BLaER1 treated with 17β-estradiol and CSF1 and Interleukin-3, amounts not matched to agents 10 nM and 100 nM (cell line): ENCODE measurements around the gene STPG2.
"Not testable (repeated sequence)": the region's sequence is repeated elsewhere in the genome, so short reads cannot be mapped to it uniquely, and the experiment has no call there.

Experiments used
- H3K27ac ChIP-seq, 11 experiments: shearing (Covaris generic); formaldehyde crosslinking; 2 replicates each; pipeline ENCODE4 v1.8.1; 2022
- H3K27me3 ChIP-seq, 11 experiments: shearing (Covaris generic); formaldehyde crosslinking; 2 replicates each; pipeline ENCODE4 v1.8.1; 2022
- H3K36me3 ChIP-seq, 11 experiments: shearing (Covaris generic); formaldehyde crosslinking; 2 replicates each; pipeline ENCODE4 v1.8.1; 2022
- H3K4me1 ChIP-seq, 10 experiments: shearing (Covaris generic); formaldehyde crosslinking; 2 replicates each; pipeline ENCODE4 v1.8.1; 2022
- H3K4me2 ChIP-seq, 11 experiments: shearing (Covaris generic); formaldehyde crosslinking; 2 replicates each; pipeline ENCODE4 v1.8.1; 2022
- H3K4me3 ChIP-seq, 10 experiments: shearing (Covaris generic); formaldehyde crosslinking; 2 replicates each; pipeline ENCODE4 v1.8.1; 2022
- H3K9ac ChIP-seq, 11 experiments: shearing (Covaris generic); formaldehyde crosslinking; 2 replicates each; pipeline ENCODE4 v1.8.1; 2022
- H3K9me3 ChIP-seq, 11 experiments: shearing (Covaris generic); formaldehyde crosslinking; replicated peaks in 1 of 11; 2 replicates each; pipeline ENCODE4 v1.8.1; 2022
- H4K20me1 ChIP-seq, 11 experiments: shearing (Covaris generic); formaldehyde crosslinking; 2 replicates each; pipeline ENCODE4 v1.8.1; 2022
- Cebpa-rat ChIP-seq, 11 experiments: shearing (Covaris generic); IDR thresholded peaks; 2 replicates each; pipeline ENCODE4 v1.8.1; 2022

STPG2 gene

GRCh38 chr4:97653701-97654100, 489.6 kb downstream of the STPG2 start:
- no peaks in the 10 kb centered on the region for H3K36me3 ChIP-seq
- no peak overlapping the region for H3K4me3 ChIP-seq
- H3K9me3 ChIP-seq = no peaks in the 10 kb centered on the region
- H3K9ac ChIP-seq = no peak overlapping the region
- no peak overlapping the region for H3K27ac ChIP-seq
- H3K27me3 ChIP-seq = no peaks in the 10 kb centered on the region
- TF ChIP-seq Cebpa-rat (IDR thresholded peaks at IDR 0.05) = no peak
- no peak overlapping the region for H3K4me2 ChIP-seq
- H4K20me1 ChIP-seq = no peaks in the 10 kb centered on the region
- peaks cover 0 to 7% (median 0%) of the 10 kb centered on the region in 10 experiments; a peak in 2 of 20 replicates for H3K4me1 ChIP-seq

- no peak for TF ChIP-seq Cebpa-rat (IDR thresholded peaks at IDR 0.05)
- Histone ChIP-seq H3K27ac (no peak overlapping the region), H3K9ac (no peak overlapping the region), H3K4me1 (no peaks in the 10 kb centered on the region), H3K27me3 (no peaks in the 10 kb centered on the region), H3K9me3 (no peaks in the 10 kb centered on the region), H3K36me3 (no peaks in the 10 kb centered on the region), H3K4me3 (no peak overlapping the region), H3K4me2 (no peak overlapping the region), H4K20me1 (no peaks in the 10 kb centered on the region)
These were observed 496.3 kb downstream of the STPG2 start for GRCh38 chr4:97646997-97647396.

GRCh38 chr4:97645071-97645821, 498.0 kb downstream of the STPG2 start:
- Histone ChIP-seq H3K9ac (no peak overlapping the region), H3K27ac (no peak overlapping the region), H3K9me3 (no peaks in the 10 kb centered on the region), H3K36me3 (no peaks in the 10 kb centered on the region), H3K27me3 (no peaks in the 10 kb centered on the region), H3K4me2 (no peak overlapping the region), H4K20me1 (no peaks in the 10 kb centered on the region), H3K4me3 (no peak overlapping the region), H3K4me1 (no peaks in the 10 kb centered on the region)
- no peak for TF ChIP-seq Cebpa-rat (IDR thresholded peaks at IDR 0.05)

GRCh38 chr4:97643179-97643578, 500.1 kb downstream of the STPG2 start:
- TF ChIP-seq Cebpa-rat (IDR thresholded peaks at IDR 0.05) = no peak
- H3K27me3 ChIP-seq = no peaks in the 10 kb centered on the region
- no peaks in the 10 kb centered on the region for H3K9me3 ChIP-seq
- no peak overlapping the region for H3K27ac ChIP-seq
- no peaks in the 10 kb centered on the region for H3K36me3 ChIP-seq
- H3K9ac ChIP-seq = no peak overlapping the region
- no peak overlapping the region for H3K4me2 ChIP-seq
- no peak overlapping the region for H3K4me3 ChIP-seq
- no peaks in the 10 kb centered on the region for H4K20me1 ChIP-seq
- H3K4me1 ChIP-seq = no peaks in the 10 kb centered on the region

GRCh38 chr4:97639961-97640360, 503.3 kb downstream of the STPG2 start:
- TF ChIP-seq Cebpa-rat (IDR thresholded peaks at IDR 0.05) = no peak
- no peaks in the 10 kb centered on the region for H4K20me1 ChIP-seq
- no peak overlapping the region for H3K4me3 ChIP-seq
- no peak overlapping the region for H3K4me2 ChIP-seq
- no peaks in the 10 kb centered on the region for H3K4me1 ChIP-seq
- H3K27ac ChIP-seq = no peak overlapping the region
- H3K27me3 ChIP-seq = no peaks in the 10 kb centered on the region
- H3K36me3 ChIP-seq = no peaks in the 10 kb centered on the region
- H3K9me3 ChIP-seq = no peaks in the 10 kb centered on the region
- no peak overlapping the region for H3K9ac ChIP-seq

GRCh38 chr4:97633831-97634230, 509.4 kb downstream of the STPG2 start:
- not testable (repeated sequence) for H3K4me3 ChIP-seq, H3K9me3 ChIP-seq, H3K27ac ChIP-seq, H3K4me2 ChIP-seq, H3K9ac ChIP-seq, H3K4me1 ChIP-seq, H3K36me3 ChIP-seq, H3K27me3 ChIP-seq, H4K20me1 ChIP-seq

- Histone ChIP-seq H4K20me1 (no peaks in the 10 kb centered on the region), H3K9me3 (no peaks in the 10 kb centered on the region), H3K27me3 (no peaks in the 10 kb centered on the region), H3K27ac (no peak overlapping the region), H3K4me3 (no peak overlapping the region), H3K4me2 (no peak overlapping the region), H3K36me3 (no peaks in the 10 kb centered on the region), H3K9ac (no peak overlapping the region), H3K4me1 (no peaks in the 10 kb centered on the region)
- TF ChIP-seq Cebpa-rat (IDR thresholded peaks at IDR 0.05) = no peak
These were observed 515.5 kb downstream of the STPG2 start for GRCh38 chr4:97627750-97628149.

GRCh38 chr4:97624204-97624603, 519.1 kb downstream of the STPG2 start:
- H3K4me2 ChIP-seq = no peak overlapping the region
- H3K9me3 ChIP-seq = no peaks in the 10 kb centered on the region
- no peak overlapping the region for H3K27ac ChIP-seq
- no peaks in the 10 kb centered on the region for H3K27me3 ChIP-seq
- no peak for TF ChIP-seq Cebpa-rat (IDR thresholded peaks at IDR 0.05)
- H3K9ac ChIP-seq = no peak overlapping the region
- no peaks in the 10 kb centered on the region for H4K20me1 ChIP-seq
- H3K4me1 ChIP-seq = no peaks in the 10 kb centered on the region
- H3K4me3 ChIP-seq = no peak overlapping the region
- no peaks in the 10 kb centered on the region for H3K36me3 ChIP-seq

- no peak overlapping the region for H3K4me2 ChIP-seq
These were observed 537.3 kb downstream of the STPG2 start for GRCh38 chr4:97605932-97606331.

GRCh38 chr4:97593248-97593647, 550.0 kb downstream of the STPG2 start:
- no peak for TF ChIP-seq Cebpa-rat (IDR thresholded peaks at IDR 0.05)
- Histone ChIP-seq H3K27me3 (no peaks in the 10 kb centered on the region), H3K9me3 (peaks cover 0 to 8% (median 0%) of the 10 kb centered on the region in 11 experiments; a peak in 1 of 22 replicates), H3K4me1 (no peaks in the 10 kb centered on the region), H3K4me3 (no peak overlapping the region), H3K36me3 (no peaks in the 10 kb centered on the region), H4K20me1 (no peaks in the 10 kb centered on the region), H3K9ac (no peak overlapping the region), H3K4me2 (no peak overlapping the region), H3K27ac (no peak overlapping the region)

More at GRCh38 chr4:97605932-97606331, 537.3 kb downstream of the STPG2 start:
- H3K4me3 ChIP-seq = no peak overlapping the region
- no peak overlapping the region for H3K9ac ChIP-seq
- no peak for TF ChIP-seq Cebpa-rat (IDR thresholded peaks at IDR 0.05)
- H3K27ac ChIP-seq = no peak overlapping the region
- H3K36me3 ChIP-seq = no peaks in the 10 kb centered on the region
- no peaks in the 10 kb centered on the region for H3K27me3 ChIP-seq
- H3K9me3 ChIP-seq = no peaks in the 10 kb centered on the region
- H3K4me1 ChIP-seq = no peaks in the 10 kb centered on the region
- H4K20me1 ChIP-seq = no peaks in the 10 kb centered on the region
